T-helper 2 cell (primary cell): ENCODE data around the gene PWP1.
A peak's percentile ranks its signal among the peaks of the same experiment; 100 is the strongest.
"Not testable (repeated sequence)": the region's sequence is repeated elsewhere in the genome, so short reads cannot be mapped to it uniquely, and the experiment has no call there.

Experiments used
- DNase-seq, 5 experiments: peaks; one replicate each; pipeline versions ENCODE4 v3.0.0 to v3.0.0-alpha.2; 2012 to 2022

PWP1 gene

GRCh38 chr12:107668320-107669098, 17.1 kb upstream of the PWP1 start:
- DNase-seq, result no peak

- no peak for DNase-seq
These were observed 15.7 kb upstream of the PWP1 start for GRCh38 chr12:107669946-107670345.

- DNase-seq, result peak in 1 of 5 experiments; percentile 65
These were observed 14.5 kb upstream of the PWP1 start for GRCh38 chr12:107670999-107671643.

- no peak for DNase-seq
These were observed 7.9 kb upstream of the PWP1 start for GRCh38 chr12:107677671-107678070.

GRCh38 chr12:107679336-107679735, 6.3 kb upstream of the PWP1 start:
- DNase-seq, result no peak

GRCh38 chr12:107681455-107681835, 4.2 kb upstream of the PWP1 start:
- DNase-seq, result no peak

GRCh38 chr12:107681836-107682820, 3.5 kb upstream of the PWP1 start:
- no peak for DNase-seq

GRCh38 chr12:107684029-107684795, 1.4 kb upstream of the PWP1 start:
- DNase-seq, result no peak

- peak in 1 of 5 experiments; percentile 34 for DNase-seq
These were observed 624 bp upstream of the PWP1 start for GRCh38 chr12:107684990-107685359.

GRCh38 chr12:107695772-107696171, 10.2 kb downstream of the PWP1 start:
- DNase-seq, result not testable (repeated sequence)

- DNase-seq, result no peak
These were observed 16.5 kb downstream of the PWP1 start for GRCh38 chr12:107702106-107702505.

- DNase-seq, result no peak
These were observed 18.4 kb downstream of the PWP1 start for GRCh38 chr12:107704041-107704440.

- not testable (repeated sequence) for DNase-seq
These were observed 19.9 kb downstream of the PWP1 start for GRCh38 chr12:107705522-107705921.

GRCh38 chr12:107715780-107716179, 30.2 kb downstream of the PWP1 start:
- DNase-seq, result no peak

GRCh38 chr12:107718606-107719005, 33.0 kb downstream of the PWP1 start:
- peak in 1 of 5 experiments; percentile 6 for DNase-seq

GRCh38 chr12:107727327-107727726, 41.7 kb downstream of the PWP1 start:
- DNase-seq, result not testable (repeated sequence)

GRCh38 chr12:107727742-107728141, 42.1 kb downstream of the PWP1 start:
- not testable (repeated sequence) for DNase-seq

- DNase-seq, result no peak
These were observed 45.2 kb downstream of the PWP1 start for GRCh38 chr12:107730618-107731341.

GRCh38 chr12:107731366-107731765, 45.8 kb downstream of the PWP1 start:
- no peak for DNase-seq

GRCh38 chr12:107732365-107732764, 46.8 kb downstream of the PWP1 start:
- DNase-seq, result no peak

- no peak for DNase-seq
These were observed 48.5 kb downstream of the PWP1 start for GRCh38 chr12:107734139-107734538.

GRCh38 chr12:107735763-107736162, 50.2 kb downstream of the PWP1 start:
- no peak for DNase-seq
